ENCODE measurements around the gene RRH.
"Not testable (repeated sequence)": the region's sequence is repeated elsewhere in the genome, so short reads cannot be mapped to it uniquely, and the experiment has no call there.

The RRH gene

DNA sequence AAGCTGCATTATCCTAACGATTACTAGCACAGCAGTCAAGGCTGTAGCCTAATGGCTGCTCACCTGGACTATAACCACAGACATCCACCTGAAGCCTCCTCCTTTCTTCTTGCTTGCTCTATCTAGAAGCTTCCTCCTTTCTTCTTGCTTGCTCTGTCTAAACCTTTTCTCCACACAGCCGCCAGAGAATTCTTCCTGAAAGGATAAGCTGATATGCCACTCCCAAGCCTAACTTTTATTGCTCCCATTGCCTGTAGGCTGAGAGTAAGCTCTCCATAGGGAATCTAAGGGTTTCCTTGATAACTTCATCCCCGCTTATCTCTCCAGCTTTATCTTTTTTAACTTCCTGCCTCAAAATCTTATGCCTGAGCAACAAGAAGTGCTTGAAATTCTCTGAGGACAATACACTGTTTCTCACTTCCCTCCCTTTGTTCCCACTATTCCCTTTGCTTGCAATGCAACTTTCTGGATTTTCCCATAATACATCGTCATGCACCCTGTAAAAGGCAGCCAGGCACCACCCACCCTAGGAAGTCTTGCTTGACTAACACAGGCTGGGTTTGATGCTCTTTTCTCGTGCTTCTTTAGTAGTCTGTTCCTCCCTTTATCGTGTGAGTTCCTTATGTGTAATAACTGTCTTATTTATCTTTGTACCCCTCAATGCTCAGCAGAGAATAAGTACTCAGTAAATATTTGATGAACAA is 18.8 kb downstream of the RRH start:
- DNase-seq = no peak

DNA sequence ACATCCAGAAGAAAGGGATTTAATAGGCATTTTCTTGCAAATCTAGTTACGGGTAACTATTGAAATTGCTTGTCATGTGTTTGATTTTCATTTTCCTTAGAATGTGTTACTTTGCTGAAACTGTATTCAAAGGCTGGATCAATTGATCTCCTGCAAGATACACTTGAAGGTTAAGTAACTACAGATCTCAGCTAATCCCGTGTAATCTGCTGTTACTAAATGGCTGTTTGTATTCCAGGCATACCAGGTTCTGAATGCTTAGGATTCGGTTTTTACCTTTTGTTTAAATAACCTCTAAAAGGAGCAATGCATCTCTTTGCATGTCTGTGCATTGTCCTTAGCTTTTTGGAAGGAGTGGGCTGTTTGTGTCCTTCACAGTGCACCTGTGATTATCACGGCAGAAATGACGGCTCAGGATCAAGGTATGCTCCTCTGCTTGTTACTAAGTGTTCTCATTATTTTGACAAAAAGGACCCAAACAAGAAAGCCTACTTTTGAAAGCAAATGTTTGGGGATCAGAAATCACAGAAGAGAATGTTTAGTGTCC is 20.2 kb downstream of the RRH start, which contains the start of gene LRIT3:
Gene LRIT3 (plus strand): TSS at position 212 of the 547 bp plus-strand sequence. CDS start 95 bp downstream, at position 307.
- DNase-seq = no peak

DNA sequence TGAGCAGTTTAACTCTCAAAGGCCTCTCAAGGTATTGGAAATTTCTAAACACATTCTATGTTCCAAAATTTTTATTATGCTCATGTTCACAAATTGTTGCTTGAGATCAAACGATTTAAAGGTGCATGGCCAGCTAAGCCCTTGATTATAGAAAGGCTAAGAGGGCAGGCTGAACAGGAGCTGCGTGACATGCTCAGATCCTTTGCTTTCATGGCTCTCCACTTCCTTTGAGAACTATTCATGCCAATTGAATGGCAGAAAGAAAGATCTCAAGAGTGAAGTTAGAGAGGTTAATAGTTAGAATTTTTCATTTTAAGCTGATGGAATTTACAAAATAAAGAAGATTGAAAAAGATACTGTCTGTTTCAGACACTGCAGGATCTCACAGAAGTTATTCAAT is 20.7 kb downstream of the RRH start:
- DNase-seq = no peak

DNA sequence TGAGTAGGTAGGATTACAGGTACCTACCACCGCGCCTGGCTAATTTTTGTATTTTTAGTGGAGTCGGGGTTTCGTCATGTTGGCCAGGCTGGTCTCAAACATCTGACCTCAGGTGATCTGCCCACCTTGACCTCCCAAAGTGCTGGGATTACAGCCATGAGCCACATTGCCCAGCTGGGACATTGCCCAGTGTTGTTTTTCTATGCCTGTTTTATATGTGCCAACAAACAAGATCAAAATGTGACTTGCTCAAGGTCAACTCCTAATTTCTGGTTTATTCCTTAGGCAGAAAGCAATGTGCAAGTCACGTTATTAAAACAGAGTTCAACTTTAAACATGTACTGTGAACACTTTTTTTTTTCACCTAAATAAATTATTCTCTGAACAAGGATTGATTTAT is 22.8 kb downstream of the RRH start:
- DNase-seq = no peak

DNA sequence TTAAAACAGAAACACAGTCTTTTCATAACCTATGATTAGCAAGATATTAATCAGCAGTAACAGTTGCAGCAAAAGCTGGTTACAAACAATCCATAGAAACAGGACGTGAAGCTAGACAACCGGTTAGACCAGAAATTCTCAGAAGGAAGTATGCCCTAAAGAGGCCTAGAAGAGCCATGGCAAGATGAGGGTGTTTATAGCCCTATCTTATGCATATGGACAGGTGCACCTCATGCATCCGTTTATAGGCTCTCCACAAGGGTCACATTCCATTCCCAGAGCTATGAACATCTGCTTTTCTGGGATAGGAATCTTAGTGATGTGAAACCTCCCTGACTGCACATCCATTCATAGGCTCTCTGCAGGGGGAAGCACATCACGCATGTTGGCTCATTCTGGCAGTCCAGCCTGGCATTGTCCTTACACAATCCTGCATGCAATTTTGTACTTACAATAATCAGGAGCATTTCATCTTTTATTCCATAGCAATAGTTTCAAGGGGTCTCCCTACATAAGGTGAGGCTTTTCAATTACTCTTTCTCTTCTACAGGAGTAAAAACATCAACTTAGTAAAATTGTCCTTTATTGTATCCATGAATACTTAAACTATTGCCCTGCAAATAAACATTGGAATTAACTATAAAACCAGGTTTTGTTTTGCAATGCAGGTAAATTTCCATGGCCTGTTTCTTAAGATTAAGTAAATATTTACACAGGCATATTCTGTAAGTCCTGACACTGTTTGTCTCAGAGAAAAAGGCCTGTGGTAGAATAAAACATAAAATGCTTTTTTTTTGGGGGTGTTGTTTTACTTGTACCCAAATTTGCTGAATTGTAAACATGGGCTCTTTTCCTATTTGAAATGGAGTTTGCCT is 31.9 kb downstream of the RRH start:
- not testable (repeated sequence) for DNase-seq

DNA sequence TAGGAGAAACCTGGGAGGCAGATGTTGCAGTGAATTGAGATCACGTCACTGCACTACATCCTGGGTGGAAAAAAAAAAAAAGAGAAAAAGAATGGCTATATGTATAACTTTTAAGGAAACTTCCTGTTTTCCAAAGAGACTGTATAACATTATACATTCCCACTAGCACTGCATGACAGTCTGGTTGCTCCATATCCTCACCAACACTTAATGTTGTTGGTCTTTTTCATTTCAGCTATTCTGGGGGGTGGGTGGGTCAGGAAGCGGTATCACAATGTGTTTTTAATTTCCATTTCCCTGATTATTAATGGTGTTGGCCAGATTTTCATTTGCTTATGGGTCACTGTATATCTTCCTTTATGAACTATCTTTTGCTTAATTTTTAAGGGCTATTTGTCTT is 33.5 kb downstream of the RRH start:
- no peak for DNase-seq

DNA sequence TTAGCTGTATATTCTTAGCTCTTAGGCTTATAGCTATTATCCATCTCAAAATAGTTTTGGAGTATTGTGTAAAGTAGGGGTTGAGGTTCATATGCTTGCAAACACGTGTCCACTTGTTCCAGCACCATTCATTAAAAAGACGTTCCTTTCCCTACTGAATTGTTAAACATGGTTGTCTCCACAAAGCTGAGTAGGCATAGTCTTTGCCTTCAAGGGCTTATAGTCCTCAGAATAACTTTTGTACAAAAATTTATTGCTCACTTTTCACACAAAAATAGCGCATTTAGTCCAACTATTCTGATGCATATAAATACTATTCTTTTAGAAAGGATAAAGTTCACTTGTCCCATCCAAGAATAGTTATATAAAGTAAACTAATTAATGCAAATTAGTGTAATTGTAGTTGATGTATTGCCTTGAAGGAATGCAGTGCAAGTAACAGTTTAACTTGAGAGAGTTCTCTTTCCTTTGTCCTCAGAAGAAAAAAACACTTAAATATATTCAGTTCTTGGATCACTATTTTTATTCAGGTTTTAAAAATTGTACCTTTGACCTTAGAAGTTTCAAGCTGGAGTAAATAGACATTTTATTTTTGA is 34.2 kb downstream of the RRH start:
- no peak for DNase-seq

DNA sequence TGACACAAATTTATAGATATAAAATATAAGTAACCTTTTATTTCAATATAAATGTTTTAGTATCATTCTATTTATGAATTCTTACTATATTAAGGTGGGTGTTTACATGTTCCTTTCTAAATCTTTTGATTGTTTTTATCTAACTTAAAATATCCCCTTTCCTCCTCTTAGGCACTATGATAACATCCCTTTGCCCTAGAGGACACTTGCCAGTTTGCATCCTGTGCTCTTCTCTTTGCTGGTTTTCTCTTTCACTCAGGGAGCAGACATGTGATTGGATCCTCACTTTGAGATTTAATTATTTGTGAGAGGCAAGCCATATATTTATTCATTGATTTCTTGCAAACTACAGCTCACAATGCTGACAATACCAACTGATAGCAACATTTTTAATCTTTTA is 36.4 kb downstream of the RRH start:
- no peak for DNase-seq

DNA sequence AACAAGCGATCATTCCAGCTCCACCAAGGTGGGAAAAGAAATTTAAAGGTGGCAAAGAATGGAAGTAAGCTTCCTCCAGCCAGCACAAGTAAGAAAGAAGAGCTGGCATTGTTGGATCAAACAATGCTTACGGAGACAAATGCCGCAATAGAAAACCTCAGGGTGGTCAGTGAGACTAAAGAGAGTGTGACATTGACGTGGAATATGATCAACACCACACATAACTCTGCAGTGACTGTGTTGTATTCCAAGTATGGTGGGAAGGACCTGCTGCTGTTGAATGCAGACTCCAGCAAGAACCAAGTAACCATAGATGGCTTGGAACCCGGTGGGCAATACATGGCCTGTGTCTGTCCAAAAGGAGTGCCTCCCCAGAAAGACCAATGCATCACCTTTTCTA is 42.3 kb downstream of the RRH start:
- no peak for DNase-seq

DNA sequence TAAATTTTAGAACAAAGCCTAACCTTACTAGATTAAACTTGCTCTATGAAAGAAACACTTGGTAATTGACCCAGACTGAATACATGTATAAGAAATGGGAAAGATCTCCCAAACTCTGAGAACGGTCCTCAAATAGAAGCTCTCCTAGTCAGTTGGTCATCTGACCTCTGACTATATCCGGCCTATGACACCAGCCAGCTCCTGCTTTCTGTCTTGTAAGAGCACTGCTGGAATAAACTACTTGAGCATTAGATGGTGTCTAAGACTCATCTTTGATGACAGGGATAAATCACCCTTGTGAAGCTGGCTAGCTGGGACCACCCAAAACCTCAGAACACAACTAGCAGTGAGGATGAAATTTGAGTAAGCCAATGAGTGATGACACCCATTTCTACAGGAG is 44.3 kb downstream of the RRH start:
- DNase-seq = no peak

DNA sequence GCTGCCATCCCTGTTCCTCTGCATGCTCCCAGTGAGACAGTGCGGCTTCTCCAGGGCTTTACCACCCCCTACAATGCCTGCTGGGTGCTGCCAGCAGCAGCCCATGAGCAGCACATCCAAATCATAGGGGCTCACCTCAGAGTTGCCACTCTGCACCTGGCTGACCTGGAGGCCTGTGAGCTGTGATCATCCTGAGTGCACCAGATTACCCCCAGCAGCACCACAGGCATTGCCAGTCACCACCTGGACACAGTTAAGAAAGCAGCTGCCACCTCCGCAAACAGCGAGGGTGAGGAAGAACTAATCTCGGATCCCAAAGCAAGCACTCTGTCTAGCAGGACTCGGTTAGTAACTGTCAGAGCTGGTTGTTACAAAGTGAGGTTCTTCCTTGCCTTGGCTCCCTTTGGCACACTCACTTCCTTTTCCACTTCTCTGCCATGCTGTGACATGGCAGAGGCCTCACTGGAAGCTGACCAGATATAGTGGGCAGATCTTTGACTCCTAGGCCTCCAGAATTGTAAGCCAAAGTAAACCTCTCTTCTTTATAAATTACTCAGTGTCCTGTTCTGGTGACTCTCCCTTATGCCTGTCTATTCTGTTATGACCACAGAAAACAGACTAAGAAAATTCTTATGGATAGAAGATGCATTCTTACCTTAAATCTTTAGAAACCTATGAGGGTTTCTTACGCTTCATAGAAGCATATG is 45.3 kb downstream of the RRH start:
- DNase-seq = no peak

DNA sequence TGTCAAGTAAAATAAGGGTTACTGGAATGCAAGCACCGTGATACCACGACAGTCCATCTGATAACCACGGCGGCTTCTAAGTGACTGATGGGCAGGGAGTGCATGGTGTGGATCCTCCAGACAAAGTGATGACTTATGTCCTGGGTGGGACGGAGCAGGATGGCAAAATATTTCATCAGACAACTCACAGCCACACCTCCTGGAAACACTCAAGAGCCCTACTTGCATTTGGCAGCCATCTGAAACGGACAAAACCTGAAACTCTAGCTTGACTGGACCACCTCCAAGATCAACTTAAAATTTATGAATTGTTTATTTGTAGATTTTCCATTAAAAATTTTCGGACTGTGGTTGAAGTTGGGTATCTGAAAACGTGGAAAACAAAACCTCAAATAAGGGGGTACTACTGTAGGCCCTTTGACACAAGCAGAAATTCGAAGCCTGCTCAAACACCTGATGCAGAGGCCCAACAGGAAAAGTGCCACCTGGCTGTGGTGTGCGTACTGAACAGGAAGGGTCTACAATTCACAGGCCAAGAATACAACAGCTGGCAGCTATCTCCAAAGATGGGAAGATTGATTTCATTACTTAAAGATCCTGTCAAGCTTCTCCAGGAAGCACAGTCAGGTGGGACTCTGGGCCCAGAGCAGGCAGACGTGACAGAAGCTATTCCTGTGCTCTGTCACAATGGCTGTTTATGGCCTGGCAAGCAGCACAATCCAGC is 46.2 kb downstream of the RRH start:
- DNase-seq = no peak

DNA sequence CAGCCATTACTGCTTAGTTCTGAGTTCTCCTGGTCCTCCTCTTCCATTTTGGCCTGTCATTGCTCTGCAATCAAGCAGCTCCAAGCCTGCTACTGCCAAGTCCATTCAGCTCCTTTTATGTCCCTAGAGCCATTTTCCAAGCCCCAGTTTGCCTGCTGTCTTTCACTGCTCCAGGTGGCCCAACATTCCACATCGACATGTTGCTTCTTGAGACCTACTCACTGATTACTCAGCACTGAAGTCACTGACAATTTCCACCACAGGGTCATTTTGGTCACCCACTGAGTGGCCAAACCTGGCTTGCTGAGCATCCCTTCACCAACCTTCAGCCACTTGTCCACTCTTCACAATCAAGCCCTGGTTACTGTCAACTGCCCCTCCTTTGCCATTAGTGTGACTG is 47.3 kb downstream of the RRH start:
- no peak for DNase-seq

DNA sequence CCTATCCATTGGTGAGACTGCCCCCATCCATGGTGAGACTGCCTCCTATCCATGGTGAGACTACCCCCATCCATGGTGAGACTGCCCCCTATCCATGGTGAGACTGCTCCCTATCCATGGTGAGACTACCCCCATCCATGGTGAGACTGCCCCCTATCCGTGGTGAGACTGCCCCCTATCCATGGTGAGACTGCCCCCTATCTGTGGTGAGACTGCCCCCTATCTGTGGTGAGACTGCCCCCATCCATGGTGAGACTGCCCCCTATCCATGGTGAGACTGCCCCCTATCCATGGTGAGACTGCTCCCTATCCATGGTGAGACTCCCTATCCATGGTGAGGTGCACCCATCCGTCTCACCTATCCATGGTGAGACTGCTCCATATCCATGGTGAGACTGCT is 47.8 kb downstream of the RRH start:
- not testable (repeated sequence) for DNase-seq

DNA sequence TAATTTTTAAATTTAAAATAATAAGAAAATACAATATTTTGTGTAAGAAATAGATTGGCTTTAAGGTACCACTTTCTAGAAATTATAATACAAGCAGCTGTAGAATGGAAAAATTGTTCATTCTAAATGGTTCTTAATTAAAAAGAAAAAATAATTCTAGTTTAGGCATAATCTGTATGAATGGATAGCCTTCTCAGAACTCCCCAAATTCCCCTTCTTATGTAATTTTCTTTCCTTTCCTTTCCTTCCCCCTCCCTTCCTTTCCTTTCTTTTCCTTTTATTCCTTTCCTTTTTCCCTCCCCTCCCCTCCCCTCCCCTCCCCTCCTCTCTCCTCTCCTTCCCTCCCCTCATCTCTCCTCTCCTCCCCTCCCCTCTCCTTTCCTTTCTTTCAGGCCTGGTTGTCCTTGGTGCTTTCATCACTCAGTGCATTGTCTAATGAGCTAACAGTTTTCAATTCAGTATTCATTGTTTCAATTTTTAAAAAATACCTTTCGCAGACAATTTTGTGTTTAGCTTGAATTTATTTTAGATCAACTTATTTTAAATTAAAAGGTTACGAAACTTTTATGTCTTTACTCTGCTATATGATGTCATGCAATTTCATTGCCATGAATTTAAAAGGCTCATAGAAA is 49.0 kb downstream of the RRH start:
- no peak for DNase-seq

DNA sequence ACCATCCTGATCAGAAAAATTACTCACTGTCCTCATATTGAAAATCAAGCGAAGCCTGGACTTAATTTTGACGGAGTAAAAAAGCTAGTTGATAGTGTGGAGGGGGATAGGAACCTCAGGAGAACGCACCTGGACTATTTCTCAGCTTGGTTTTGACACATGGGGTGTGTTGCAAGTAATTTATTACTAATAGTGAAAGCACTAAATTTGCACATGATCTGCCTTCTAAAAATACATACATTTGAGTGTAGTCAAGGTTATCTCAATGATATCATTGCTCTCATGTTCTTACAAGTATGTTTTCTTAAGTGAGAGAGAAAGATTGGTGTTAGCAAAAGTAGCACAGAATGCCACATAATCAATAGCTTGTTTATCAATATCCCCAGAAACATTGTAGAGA is 49.6 kb downstream of the RRH start:
- no peak for DNase-seq

DNA sequence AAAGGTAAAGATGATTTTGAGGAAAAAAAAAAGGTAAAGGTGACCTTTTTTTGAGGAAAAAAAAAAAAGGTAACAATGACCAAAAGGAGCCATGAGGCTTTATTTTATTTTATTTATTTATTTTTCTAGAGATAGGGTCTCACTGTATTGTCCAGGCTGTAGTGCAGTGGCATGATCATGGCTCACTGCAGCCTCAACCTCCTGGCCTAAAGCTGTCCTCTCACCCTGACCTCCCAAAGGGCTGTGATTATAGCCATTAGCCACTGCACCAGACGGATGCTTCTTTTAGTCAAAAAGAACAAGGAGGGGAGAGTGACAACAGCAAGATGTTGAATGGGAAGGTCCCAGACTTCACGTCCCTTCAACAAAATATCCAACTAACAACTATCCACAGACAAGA is 50.6 kb downstream of the RRH start:
- DNase-seq = no peak

DNA sequence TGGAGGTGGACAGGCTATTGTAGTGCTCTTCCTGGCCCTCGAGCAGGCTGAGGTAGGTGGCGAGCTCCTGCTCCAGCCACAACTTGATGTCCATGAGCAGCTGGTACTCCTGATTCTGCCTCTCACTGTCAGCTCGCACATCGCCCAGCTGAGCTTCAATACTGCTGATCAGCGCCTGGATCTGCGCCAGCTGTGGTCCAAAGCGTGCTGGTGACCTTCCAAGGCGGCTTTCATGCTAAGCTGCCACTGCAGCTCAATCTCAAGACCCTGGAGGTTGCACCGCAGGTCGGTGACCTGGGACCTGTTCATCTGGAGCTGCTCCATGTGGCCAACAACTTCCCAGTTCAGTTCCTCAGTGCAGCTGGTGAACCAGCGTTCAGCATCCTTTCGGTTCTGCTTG is 51.3 kb downstream of the RRH start:
- DNase-seq = no peak

DNA sequence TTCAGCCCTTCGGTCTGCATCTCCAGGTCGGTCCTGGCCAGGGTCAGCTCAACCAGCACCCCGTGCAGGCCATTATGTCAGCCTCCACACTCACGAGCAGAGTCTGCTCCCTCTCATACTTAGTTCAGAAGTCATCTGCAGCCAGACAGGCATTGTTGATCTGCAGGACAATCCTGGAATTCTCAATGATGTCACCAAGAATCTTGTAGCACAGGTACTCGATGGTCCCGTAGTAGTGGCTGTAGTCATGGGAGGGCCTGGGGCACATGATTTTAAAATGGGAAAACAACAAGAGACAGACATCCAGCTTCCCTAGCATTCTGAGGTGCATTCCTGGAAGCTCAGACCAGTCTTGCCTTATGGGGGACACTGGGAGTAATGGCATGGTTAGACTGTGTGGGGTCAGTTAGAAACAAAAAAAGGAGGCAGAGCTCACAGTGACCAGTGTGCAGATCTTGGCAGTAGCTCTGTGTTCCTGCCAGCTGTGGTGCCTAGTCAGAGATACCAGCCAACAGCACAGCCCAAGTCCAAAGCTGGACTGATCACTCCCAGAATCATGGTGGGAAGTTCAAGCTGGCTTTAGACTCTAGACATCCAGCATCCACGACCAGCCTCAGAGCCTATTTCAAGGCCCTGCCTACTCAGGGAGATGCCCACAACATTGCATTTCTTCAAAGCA is 52.0 kb downstream of the RRH start:
- DNase-seq = no peak

DNA sequence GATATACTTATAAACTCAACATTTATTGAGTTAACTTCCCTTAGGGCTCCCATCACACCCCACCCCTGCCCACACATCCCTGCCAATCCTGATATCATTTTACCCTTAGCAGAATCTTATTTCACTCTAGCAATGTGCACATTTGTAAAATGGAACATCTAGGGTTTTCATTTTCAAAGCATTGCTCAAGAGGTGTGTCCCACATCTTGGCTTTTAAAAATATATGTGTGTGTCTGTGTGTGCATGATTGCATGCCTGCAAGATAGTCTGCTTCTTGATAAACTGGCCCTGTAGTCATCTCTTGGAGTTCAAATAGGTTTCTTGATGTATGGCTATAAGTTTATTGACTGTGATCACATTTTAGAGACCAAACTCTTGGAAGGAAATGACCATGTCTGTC is 58.5 kb downstream of the RRH start:
- DNase-seq = no peak

DNA sequence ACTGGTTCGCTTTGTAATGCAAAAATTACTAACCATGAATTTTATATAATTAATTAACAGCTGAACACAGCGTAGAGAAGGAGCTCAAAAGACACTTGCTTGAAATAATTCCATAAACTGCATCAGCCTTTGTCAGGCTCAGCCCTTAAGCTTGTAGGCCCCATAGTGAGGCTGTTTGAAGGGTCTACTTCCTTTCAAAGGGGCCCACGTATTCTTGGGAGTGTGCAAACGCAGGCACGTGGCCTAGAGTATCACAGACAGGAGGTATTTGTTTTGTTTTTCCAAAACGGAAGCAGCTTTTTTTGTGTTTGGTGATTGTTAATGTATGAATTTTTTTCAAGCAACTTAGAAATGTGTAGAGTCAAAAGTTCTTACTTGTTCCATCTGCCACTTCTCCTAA is 59.3 kb downstream of the RRH start:
- no peak for DNase-seq

Data from NCI-H1092 treated with DMSO at 0.1 percent for 48 hours (cell line).